Measurements from ENCODE around the gene NEK10.
"Not testable (repeated sequence)": the region's sequence is repeated elsewhere in the genome, so short reads cannot be mapped to it uniquely, and the experiment has no call there.

NEK10 gene

DNA sequence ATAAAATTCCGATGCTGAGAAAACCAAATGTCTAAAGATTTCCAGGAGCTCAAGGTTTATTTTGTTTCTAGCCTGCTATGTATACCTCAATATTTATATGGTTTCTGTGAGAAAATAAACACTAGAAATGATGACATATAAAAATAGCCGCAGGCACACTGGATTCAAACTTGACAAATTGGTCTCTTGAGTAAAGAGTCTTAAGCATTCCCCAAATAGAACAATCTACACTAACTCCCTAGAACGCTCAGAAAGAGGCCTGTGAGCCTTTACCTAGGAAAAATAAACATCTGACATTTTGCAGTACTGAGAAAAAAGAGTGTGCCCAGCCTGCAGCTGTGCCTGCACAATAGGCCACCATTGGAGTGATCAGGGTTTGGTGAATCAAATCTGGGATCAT lies 75.2 kb downstream of the NEK10 start:
- TF ChIP-seq, protein P1, sequence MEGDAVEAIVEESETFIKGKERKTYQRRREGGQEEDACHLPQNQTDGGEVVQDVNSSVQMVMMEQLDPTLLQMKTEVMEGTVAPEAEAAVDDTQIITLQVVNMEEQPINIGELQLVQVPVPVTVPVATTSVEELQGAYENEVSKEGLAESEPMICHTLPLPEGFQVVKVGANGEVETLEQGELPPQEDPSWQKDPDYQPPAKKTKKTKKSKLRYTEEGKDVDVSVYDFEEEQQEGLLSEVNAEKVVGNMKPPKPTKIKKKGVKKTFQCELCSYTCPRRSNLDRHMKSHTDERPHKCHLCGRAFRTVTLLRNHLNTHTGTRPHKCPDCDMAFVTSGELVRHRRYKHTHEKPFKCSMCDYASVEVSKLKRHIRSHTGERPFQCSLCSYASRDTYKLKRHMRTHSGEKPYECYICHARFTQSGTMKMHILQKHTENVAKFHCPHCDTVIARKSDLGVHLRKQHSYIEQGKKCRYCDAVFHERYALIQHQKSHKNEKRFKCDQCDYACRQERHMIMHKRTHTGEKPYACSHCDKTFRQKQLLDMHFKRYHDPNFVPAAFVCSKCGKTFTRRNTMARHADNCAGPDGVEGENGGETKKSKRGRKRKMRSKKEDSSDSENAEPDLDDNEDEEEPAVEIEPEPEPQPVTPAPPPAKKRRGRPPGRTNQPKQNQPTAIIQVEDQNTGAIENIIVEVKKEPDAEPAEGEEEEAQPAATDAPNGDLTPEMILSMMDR (IDR thresholded peaks at IDR 0.05), result no peak
- Histone ChIP-seq H3K27ac (peak overlapping the region in 1 of 2 donors; percentile 14), H3K4me3 (no peak overlapping the region)
- DNase-seq (ENCODE audit: low spot score), result no peak

DNA sequence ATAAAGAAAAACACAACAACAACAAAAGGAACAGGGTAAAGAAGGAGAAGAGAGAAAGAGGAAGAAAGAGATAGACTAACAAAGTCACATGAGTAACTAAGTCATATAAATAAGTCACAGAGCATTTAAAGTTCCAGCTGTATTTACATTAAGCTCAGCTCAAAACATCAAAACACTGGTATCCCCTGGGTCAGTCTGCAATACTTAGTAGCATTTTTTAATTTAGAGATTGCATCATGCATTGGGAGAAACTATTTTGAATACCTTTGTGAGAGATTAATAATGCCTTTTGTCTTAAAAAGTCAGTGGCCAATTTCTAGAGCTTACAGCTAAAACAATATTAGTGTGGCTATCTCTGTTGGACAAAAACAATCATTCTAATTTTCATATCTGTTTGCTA lies 78.4 kb downstream of the NEK10 start:
- TF ChIP-seq, protein P1 (IDR thresholded peaks at IDR 0.05), result no peak
- DNase-seq (ENCODE audit: low spot score), result no peak
- no peak overlapping the region for H3K4me3 ChIP-seq
- H3K27ac ChIP-seq, result no peak overlapping the region

DNA sequence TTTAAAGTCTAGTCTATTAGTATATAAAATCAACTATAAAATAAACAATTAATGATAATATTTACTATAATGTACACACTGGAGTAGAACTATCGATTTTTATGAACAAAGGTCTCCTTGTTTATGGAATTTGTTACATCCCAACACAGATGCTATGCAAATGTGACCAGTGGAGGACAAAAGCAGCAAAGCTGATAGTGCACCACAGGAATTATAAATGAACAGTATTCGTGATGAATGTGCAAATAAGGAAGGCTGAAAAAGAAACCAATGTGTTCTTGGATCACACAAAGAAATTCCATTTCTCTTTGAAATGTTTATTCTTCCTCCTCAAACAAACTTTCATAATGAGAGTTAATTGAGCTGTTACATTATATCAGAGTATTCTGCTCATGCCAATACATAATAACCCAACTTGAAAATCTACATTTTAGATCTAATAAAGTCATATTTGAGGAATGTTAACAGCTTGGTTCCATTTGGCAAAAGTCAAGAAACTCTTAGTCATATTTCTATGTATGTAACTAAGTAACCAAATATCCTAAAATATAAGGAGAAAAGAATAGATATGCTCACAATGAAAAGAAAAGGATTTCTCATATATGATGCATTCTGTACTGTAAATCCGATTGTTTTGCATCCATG lies 79.3 kb downstream of the NEK10 start:
- Histone ChIP-seq H3K4me3 (no peak overlapping the region), H3K27ac (no peak overlapping the region)
- TF ChIP-seq, protein P1 (IDR thresholded peaks at IDR 0.05), result no peak
- DNase-seq (ENCODE audit: low spot score), result no peak

DNA sequence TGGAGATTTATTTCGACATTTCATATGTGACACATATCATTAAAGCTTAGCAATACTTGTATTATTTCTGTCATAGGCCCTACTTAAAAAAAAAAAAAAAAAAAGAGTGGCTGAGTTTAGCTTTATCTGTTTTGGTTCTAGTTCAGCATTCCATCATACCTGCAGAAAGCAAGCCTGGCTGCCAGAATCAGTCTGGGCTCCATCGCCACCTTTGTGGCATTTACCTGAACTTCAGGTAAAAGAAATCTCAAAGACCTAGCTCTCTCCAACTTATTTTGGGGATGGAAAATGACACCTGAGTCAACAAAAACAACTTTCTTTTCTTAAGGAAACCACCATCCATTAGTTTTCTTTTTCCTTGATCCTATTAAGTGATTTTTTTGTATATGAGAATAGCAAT lies 82.1 kb downstream of the NEK10 start:
- no peak overlapping the region for H3K4me3 ChIP-seq
- TF ChIP-seq, protein P1 (IDR thresholded peaks at IDR 0.05), result no peak
- DNase-seq (ENCODE audit: low spot score), result no peak
- no peak overlapping the region for H3K27ac ChIP-seq

DNA sequence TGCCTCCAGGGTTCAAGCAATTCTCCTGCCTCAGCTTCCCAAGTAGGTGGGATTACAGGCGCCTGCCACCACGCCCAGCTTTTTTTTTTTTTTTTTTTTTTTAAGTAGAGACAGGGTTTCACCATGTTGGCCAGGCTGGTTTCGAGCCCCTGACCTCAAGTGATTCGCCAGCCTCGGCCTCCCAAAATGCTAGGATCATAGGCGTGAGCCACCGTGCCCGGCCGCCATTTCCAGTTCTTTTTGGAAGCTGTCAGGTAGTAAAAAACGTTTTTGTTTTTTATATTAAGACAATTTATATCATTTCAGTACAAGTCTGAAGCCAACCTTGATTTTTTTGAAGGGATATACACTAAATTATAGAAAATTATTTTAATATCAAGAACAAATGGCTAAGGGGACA lies 82.7 kb downstream of the NEK10 start:
- not testable (repeated sequence) for DNase-seq (ENCODE audit: low spot score); H3K27ac ChIP-seq; H3K4me3 ChIP-seq

DNA sequence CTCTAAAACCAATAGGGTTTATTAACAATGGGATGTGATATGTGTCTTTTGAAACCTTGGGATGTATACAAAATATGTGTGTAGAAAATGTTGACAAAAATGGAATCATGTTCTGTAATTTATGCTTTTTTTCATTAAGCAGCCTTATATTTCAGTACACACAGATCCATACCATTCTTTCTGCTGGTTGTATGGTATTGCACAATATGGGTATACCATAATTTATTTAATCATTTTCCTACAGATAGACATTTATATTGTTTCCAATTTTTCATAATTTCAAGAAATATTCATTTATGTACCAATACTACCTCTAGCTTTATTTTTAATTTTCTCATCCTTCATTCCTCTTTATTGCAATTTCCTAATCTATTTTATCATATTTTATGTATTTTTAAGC lies 83.5 kb downstream of the NEK10 start:
- no peak for DNase-seq (ENCODE audit: low spot score)
- Histone ChIP-seq H3K4me3 (no peak overlapping the region), H3K27ac (no peak overlapping the region)
- TF ChIP-seq, protein P1 (IDR thresholded peaks at IDR 0.05), result no peak

DNA sequence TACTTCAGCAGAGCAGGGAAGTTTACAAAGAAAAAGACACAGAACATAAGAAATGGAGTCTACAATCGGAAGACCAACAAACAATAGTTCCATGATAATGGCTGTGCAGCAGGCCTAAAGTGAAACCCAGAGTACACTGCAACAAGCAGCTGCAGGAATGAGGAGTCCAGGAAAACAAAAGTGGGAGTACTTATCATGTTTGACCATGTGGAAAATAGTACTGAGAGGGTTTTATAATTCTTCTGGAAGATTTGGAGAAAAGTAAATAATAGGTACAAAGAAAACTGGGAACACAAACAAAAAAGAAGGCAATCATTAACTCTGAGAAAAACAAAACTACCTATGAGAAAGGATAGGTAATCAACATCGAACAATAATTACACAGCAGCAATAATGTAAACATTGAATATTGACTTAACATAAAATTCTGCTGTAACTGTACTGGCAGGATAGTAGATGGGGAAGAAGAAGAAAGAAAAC lies 87.5 kb downstream of the NEK10 start:
- no peak for DNase-seq (ENCODE audit: low spot score)
- Histone ChIP-seq H3K27ac (no peak overlapping the region), H3K4me3 (no peak overlapping the region)
- TF ChIP-seq, protein P1 (IDR thresholded peaks at IDR 0.05), result no peak

All from coronary artery (tissue), 2 donors.